ENCODE data around the gene HTT. TPM values are rescaled to one million over a fixed set of nuclear protein-coding genes. Genes with fewer than 3 reads are reported as not detected.
"Not testable (repeated sequence)": the region's sequence is repeated elsewhere in the genome, so short reads cannot be mapped to it uniquely, and the experiment has no call there.

Gene HTT
- total RNA-seq, 1 donor from 2014 or later: 242 TPM

DNA sequence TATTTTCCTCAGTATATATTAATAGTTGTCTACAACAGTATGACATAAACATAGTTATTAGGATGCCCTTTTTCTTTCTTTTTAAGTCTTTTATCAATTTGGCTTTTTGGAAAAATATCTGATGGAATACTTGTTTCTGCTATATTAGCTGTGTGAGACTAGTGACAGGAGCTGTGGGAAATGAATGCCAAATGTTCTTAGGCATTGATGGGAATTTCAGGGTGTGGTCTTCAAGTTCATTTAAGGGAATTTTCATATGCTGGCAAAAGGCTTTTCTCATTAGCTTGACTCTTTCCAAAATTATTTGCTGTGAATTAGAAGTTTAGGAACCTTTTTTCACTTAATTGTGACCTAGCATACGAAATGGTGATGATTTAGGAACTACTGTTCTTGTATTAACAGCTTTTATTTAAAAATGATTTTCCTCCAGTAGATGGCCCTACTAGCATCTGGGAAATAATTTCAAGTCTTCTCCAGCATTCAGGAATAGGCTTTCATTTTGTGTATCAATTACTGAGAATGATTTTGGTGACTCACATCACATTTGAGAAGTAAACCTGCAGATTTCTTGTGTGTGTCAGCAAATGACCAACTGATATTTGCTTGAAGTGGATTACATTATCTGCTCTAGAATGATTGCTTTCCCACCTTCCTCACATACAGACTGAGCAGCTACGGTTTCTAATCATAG lies 70.9 kb downstream of the HTT start:
- Mint-ChIP-seq H3K4me3 (no peak overlapping the region), H3K36me3 (ENCODE audit: low read depth) (peaks cover 82% of the 10 kb centered on the region), H3K4me1 (no peaks in the 10 kb centered on the region), H3K27me3 (no peaks in the 10 kb centered on the region), H3K27ac (no peak overlapping the region), H3K9me3 (no peaks in the 10 kb centered on the region)
- TF ChIP-seq, protein P1, sequence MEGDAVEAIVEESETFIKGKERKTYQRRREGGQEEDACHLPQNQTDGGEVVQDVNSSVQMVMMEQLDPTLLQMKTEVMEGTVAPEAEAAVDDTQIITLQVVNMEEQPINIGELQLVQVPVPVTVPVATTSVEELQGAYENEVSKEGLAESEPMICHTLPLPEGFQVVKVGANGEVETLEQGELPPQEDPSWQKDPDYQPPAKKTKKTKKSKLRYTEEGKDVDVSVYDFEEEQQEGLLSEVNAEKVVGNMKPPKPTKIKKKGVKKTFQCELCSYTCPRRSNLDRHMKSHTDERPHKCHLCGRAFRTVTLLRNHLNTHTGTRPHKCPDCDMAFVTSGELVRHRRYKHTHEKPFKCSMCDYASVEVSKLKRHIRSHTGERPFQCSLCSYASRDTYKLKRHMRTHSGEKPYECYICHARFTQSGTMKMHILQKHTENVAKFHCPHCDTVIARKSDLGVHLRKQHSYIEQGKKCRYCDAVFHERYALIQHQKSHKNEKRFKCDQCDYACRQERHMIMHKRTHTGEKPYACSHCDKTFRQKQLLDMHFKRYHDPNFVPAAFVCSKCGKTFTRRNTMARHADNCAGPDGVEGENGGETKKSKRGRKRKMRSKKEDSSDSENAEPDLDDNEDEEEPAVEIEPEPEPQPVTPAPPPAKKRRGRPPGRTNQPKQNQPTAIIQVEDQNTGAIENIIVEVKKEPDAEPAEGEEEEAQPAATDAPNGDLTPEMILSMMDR (IDR thresholded peaks at IDR 0.05): no peak
- intact Hi-C loops (cut with micrococcal nuclease): no loop called here
- ChIA-PET CTCF (no interaction called here), POLR2A (no interaction called here)
- ATAC-seq (ENCODE audit: low read depth) (no peak), DNase-seq (no peak)

- no peaks in the 10 kb centered on the region for H3K4me1 Mint-ChIP-seq
- ChIA-PET POLR2A (interaction anchor here (0.7 kb wide), 1 partner anchor 19 kb away, joined by 3 read pairs; no protein-coding TSS in a partner anchor), CTCF (no interaction called here)
- no peak overlapping the region for H3K27ac Mint-ChIP-seq
- ATAC-seq (ENCODE audit: low read depth): no peak
- H3K27me3 Mint-ChIP-seq: no peaks in the 10 kb centered on the region
- peaks cover 91% of the 10 kb centered on the region for H3K36me3 Mint-ChIP-seq (ENCODE audit: low read depth)
- TF ChIP-seq, protein P1 (IDR thresholded peaks at IDR 0.05): no peak
- no peaks in the 10 kb centered on the region for H3K9me3 Mint-ChIP-seq
- intact Hi-C loops (cut with micrococcal nuclease): no loop called here
- no peak for DNase-seq
- no peak overlapping the region for H3K4me3 Mint-ChIP-seq
Observed at GRCh38 chr4:3148926-3149325, 74.4 kb downstream of the HTT start.

- POLR2A ChIA-PET; H3K27me3 Mint-ChIP-seq; H3K4me1 Mint-ChIP-seq; intact Hi-C loops (cut with micrococcal nuclease); DNase-seq; H3K4me3 Mint-ChIP-seq; H3K9me3 Mint-ChIP-seq; ATAC-seq (ENCODE audit: low read depth); H3K27ac Mint-ChIP-seq: not testable (repeated sequence)
- H3K36me3 Mint-ChIP-seq (ENCODE audit: low read depth): peaks cover 86% of the 10 kb centered on the region
- CTCF ChIA-PET: interaction anchor here (0.7 kb wide), 1 partner anchor 118 kb away, joined by 8 read pairs; no protein-coding TSS in a partner anchor
Observed at GRCh38 chr4:3151238-3151637, 76.8 kb downstream of the HTT start.

GRCh38 chr4:3157366-3157765 lies 82.9 kb downstream of the HTT start:
- Mint-ChIP-seq H3K4me3 (no peak overlapping the region), H3K36me3 (ENCODE audit: low read depth) (peaks cover 88% of the 10 kb centered on the region), H3K27ac (no peak overlapping the region), H3K4me1 (no peaks in the 10 kb centered on the region), H3K9me3 (peaks cover 9% of the 10 kb centered on the region), H3K27me3 (no peaks in the 10 kb centered on the region)
- intact Hi-C loops (cut with micrococcal nuclease): loop anchor here (2.0 to 5.0 kb wide), 2 partner anchors 17 to 35 kb away; no protein-coding TSS in a partner anchor
- POLR2A ChIA-PET: no interaction called here
- TF ChIP-seq, protein P1 (IDR thresholded peaks at IDR 0.05): no peak
- DNase-seq (no peak), ATAC-seq (ENCODE audit: low read depth) (no peak)
- CTCF ChIA-PET: no interaction called here

DNA sequence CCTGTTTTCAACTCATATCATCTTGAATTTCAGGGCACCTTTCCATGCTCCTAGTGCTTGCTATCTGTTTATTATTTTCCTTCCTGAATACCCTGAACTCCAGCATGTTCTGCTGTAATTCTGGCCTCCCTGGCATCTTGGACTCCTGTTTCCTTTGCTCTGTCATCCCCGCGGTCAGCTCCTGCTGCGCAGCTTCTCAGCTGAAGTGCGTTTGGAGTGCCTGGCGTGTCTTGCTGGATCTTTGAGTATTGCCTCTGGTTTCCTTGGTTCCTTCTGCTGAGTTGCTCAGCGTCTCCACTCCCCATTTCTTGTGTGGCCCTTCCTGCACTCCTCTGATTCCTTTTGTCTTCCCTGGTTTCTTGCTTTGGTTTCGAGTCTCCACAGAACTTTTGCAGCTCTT lies 84.4 kb downstream of the HTT start:
- intact Hi-C loops (cut with micrococcal nuclease): loop anchor here (5.0 kb wide), 1 partner anchor 37 kb away; no protein-coding TSS in a partner anchor
- H3K27ac Mint-ChIP-seq: no peak overlapping the region
- peaks cover 3% of the 10 kb centered on the region for H3K4me1 Mint-ChIP-seq
- no peak for ATAC-seq (ENCODE audit: low read depth)
- no peak overlapping the region for H3K4me3 Mint-ChIP-seq
- ChIA-PET POLR2A (no interaction called here), CTCF (no interaction called here)
- peaks cover 12% of the 10 kb centered on the region for H3K9me3 Mint-ChIP-seq
- TF ChIP-seq, protein P1 (IDR thresholded peaks at IDR 0.05): no peak
- peaks cover 90% of the 10 kb centered on the region for H3K36me3 Mint-ChIP-seq (ENCODE audit: low read depth)
- no peak for DNase-seq
- H3K27me3 Mint-ChIP-seq: no peaks in the 10 kb centered on the region

Measured in activated B cell treated with CpG ODN at 0.5 μM for 24 hours (primary cell).